Measurements from ENCODE around the gene MEIOB.
"Not testable (repeated sequence)": the region's sequence is repeated elsewhere in the genome, so short reads cannot be mapped to it uniquely, and the experiment has no call there.

The MEIOB gene, protein sequence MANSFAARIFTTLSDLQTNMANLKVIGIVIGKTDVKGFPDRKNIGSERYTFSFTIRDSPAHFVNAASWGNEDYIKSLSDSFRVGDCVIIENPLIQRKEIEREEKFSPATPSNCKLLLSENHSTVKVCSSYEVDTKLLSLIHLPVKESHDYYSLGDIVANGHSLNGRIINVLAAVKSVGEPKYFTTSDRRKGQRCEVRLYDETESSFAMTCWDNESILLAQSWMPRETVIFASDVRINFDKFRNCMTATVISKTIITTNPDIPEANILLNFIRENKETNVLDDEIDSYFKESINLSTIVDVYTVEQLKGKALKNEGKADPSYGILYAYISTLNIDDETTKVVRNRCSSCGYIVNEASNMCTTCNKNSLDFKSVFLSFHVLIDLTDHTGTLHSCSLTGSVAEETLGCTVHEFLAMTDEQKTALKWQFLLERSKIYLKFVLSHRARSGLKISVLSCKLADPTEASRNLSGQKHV

DNA sequence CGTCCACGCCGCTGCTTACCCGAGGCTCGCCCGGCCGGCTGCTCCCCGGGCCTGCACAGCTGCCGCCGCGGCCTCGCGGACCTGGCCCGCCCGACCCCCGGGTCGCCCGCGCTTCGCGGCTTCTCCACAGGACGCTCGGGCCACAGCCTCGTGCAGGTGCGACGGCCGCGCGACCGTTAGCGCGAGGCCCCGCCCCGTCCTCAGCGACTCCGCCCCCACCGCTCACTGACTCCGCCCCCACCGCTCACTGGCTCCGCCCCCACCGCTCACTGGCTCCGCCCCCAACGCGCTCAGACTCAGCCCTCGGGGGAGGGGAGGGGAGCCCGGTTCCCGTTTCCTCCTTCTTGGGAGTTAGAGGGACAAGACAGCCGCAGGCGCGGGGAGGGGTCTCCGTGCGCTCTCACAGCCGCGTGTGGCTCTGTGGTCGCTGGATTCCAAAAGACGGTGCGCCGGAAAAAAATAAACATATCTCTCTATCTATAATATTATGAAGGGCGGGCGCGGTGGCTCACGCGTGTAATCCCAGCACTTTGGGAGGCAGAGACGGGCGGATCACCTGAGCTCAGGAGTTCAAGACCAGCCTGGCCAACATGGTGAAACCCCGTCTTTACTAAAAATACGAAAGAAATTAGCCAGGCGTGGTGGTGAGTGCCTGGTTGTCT, at the start of gene MEIOB:
Gene MEIOB (minus strand): TSS at position 191 of the 662 bp plus-strand sequence. CDS start 3,989 bp downstream, outside the sequence.
- in situ Hi-C loops (cut with HindIII; ENCODE audit: low sequenced_read_pairs), result no loop called here

DNA sequence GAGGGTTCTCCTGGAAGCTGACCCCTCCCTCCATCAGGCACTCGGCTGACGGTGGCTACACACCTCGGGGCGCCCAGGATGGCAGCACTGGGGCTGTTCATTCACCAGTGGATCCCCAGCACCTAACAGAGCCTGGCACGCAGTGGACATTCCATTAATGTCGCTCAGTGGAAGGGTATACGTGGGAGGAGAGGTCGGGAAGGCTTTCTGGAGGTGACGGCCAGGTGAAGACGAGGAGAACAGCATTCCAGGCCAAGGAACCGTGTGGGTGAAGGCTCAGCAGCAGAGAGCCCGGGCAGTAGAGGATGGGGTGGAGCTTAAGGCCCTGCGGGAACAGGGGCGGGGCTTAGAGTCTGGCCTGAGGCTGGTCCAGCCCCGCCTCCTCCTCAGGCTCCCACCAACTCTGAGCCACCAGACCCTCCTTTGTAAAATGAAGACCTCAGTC, 48.8 kb upstream of the MEIOB start:
- in situ Hi-C loops (cut with HindIII; ENCODE audit: low sequenced_read_pairs), result no loop called here

DNA sequence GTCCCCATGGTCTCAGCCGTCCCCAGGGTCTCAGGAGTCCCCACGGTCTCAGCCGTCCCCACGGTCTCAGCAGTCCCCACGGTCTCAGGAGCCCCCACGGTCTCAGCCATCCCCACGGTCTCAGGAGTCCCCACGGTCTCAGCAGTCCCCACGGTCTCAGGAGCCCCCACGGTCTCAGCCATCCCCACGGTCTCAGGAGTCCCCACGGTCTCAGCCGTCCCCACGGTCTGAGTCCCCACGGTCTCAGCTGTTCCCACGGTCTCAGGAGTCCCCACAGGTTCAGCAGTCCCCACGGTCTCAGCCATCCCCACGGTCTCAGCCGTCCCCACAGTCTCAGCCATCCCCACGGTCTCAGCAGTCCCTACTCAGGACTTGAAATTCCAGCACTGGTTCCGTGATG, 48.2 kb upstream of the MEIOB start:
- in situ Hi-C loops (cut with HindIII; ENCODE audit: low sequenced_read_pairs), result not testable (repeated sequence)

DNA sequence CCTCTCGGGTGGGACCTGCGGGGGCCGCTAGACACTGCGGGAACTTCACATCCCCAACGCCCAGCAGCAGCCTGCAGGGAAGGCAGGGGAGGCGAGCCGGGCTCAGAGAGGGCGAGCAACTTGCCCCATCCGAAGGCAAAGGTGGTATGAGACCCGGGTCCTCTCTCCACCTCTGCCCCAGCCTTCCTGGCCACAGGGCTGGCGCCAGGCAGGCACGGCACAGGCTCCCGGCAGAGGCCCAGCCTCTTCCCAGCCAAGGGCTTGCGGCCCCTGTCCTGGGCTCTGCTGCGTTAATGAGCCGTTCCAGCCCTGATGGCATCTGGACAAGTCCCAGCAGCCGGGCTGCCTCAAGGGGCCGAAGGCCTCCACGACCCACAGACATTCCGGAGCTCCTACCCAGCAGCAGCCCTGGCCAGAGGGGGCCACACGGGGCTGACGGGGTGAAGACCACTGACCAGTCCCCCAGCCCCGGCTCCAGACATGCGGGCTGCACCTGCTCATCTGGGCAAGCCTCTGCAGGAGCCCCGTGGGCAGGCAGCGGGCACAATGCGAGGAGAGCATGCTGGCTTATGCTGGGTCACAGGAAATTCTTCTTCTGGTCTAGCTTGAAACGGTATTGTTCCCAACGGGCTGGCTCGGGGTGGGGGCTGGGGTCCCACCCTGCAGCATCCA, 47.5 kb upstream of the MEIOB start:
- in situ Hi-C loops (cut with HindIII; ENCODE audit: low sequenced_read_pairs), result no loop called here

DNA sequence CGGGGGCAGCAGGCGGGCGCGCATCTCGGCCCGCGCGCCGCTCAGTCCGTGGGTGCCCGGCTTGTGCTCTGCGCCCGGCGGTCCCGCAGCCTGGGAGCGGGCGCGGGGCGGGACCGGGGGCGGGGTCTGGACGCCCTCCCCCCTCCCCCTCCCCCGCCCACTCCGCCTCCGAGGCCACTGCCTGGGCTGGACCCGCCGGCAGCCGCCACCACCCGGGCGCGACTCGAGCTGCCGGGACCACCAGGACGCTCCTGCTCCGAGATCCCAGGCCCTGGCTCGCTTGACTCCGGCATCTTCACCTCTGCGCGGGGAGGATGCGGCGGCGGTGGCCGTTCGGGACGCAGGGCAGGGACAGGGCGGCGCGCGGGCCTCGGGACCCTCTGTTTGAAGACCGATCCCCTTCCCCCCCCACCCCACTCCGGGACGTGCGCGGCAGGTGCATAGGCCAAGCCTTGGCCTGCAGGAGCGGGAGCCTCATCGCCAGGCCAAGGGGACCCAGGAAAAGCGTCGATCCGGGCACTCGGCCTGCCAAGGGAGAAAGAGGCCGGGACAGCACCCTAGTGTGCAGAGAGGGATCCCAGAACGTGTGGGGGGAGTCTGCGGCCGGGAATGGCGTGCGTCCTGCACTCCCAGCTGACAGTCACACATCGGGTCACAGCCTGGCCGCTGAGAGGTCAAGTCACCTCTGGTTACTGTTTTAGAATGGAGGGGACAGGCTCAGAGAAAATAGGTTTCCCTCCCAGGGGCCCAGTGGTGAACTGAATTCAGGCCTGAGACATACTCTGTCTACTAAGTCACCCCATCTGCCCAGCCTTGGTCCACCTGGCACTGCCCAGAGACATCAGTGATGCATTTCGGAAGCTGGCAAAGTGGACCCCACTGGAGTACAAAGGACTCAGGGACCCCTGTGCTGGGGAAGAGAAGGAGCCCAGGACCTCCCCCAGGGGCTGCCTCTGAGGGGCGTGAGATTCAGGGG, 46.7 kb upstream of the MEIOB start, which contains the start of gene HS3ST6:
Gene HS3ST6 (minus strand): TSS at position 65 of the 976 bp plus-strand sequence. CDS start 92 bp downstream, outside the sequence.
- in situ Hi-C loops (cut with HindIII; ENCODE audit: low sequenced_read_pairs), result no loop called here

DNA sequence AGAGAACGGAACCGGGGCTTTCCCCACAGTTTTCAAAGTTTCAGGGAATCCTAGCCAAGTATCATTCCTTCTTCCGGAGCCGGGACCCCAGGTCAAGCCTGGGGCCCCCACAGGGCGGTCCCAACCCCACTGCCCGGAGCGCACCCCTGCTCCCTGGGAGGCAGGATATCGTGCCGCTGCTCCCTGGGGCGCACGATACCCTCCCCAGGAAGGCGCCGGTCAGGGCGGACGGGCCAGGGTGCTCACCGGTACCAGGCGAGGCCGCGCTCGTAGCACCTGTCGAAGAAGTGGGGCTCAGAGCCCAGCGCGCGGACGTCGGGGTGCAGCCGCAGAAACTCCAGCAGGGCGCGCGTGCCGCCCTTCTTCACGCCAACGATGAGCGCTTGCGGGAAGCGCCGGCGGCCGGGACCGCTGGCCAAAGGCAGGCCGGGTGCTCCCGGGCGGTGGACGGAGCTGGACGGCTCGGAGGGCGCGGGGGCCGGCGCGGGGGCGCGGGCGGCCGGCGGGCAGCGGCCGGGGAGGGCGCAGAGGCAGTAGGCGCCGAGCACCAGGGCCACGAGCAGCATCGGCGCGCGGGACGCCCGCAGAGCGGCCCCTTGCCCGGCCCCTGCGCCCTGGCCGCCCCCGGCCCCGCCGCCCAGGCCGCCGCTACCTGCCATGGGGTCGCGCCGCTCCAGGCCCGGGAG, 45.8 kb upstream of the MEIOB start:
- in situ Hi-C loops (cut with HindIII; ENCODE audit: low sequenced_read_pairs), result no loop called here

DNA sequence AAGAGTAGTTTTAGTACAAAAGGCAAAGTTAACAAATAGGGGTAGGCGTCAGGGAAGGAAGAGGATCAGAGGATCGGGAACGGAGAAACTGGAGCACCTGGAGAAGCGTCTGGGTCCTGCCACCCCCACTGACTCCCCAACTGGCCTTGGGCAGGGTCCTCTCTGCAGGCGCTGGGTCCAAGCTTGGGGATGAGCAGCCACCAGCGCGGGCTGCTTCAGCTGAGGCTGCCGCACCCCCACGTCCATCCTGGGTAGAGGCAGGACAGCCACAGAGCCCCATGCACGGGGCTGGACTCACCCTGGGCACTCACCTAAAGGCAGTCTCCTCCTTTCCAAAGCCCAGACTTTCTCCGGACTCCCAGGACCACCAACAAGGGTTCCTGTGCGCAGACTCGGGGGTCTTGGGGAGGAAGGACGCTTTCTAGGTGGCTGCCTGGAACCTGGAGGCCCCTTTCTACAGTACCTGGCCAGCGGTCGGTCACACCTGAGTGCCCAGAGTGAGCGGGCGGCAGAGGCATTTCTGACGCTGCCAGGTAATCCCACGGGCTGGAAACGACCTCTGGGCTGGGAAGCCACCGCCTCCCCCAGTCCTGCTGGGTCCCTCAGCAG, 45.2 kb upstream of the MEIOB start:
- in situ Hi-C loops (cut with HindIII; ENCODE audit: low sequenced_read_pairs), result no loop called here

DNA sequence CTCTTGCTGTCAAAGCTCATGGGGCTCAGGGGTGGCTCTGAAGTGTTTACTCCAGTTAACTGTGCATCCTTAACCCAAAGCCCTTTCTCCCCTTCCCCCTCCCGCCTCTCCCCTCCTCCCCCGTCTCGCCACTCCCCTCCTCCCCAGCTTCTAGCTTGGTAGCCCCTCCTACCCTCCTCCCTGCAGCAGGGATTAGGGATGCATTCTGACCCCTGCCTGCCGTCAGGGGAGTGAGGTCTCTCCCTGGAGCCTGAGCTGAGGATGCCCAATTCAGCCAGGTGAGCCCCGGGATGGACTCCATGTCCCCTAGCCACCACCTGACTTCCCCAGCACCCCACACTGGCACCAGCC, 44.7 kb upstream of the MEIOB start:
- in situ Hi-C loops (cut with HindIII; ENCODE audit: low sequenced_read_pairs), result no loop called here

DNA sequence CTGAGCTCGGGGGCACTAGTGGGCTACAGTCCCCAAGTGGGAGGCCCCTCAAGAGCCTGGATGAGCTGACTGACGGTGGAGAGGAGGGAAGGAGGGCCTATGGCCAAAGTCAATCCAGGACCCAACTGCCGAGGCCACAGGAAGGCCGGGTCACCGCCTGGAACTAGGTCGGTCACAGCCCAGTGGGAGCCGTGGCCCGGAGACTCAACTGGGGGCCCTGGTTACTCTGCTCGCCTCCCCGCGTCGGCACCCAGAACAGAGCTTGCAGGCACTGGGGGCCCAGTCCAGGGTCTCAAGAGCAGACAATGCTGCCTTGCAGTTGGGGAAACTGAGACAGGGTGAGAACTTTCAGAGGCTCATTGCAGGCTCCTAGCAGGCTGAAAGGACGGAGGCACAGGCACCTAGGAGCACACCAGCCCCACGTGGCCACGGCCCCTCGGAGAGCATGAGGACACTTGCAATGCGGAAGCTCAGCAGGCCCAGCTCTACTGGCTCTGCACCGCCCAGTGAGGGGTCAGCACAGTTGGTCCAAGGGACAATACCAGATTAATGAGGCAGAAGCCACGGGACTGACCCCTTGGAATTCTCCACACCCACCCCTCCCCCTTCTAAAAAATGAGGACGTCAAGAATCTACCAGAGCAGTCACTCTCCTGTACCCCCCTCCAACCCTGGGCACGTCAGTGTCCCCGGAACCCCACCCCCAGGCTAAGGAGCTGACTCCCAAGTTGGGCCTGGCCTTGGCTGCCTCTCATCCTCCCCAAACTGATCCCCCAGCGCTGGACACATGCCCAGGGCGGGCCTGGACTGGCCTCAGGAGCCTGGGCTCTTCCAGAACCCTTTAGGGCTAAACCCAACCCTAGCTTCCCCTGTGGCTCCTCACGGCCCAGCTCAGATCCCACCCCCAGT, 44.0 kb upstream of the MEIOB start:
- in situ Hi-C loops (cut with HindIII; ENCODE audit: low sequenced_read_pairs), result no loop called here

DNA sequence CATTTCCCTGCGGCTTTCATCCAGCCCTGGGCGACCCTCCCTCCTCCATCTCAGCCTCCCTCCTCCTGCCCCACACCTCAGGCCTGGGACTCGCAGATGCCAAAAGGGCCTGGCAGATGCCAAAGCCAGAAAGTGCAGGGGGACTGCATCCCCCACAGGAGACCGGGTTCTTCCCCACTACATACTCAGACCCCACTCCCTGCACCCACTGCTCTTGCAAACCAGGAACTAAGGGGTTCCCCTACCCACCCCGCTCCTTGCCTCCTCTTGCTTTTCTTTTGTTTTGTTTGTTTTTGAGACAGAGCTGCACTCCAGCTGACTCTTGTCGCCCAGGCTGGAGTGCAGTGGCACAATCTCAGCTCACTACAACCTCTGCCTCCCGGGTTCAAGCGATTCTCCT, 43.0 kb upstream of the MEIOB start:
- in situ Hi-C loops (cut with HindIII; ENCODE audit: low sequenced_read_pairs), result no loop called here

DNA sequence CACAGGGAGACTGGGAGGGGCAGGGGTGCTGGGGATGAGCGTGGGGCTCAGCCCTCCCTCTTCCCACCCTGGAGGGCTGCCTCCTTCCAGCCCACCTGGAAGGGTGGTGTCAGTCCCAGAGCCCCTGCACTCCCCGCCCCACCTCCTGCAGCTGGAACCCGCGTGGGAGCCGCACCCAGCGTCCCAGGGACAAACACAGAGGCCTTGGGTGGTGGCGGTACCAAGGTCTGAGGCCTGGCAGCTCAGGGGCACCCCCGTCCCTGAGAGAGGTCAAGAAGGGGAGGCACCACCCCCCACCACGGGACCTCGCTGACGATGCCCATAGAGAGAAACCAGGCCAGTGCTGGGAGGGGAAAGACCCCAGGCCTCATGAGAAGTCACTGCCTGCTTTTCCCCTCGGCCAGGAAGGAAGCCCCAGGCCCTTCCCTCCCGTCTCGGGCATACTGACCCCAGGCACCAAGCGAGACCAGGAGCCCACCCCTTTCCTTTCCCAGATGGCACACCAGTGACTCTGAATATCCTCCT, 42.2 kb upstream of the MEIOB start:
- in situ Hi-C loops (cut with HindIII; ENCODE audit: low sequenced_read_pairs), result no loop called here

DNA sequence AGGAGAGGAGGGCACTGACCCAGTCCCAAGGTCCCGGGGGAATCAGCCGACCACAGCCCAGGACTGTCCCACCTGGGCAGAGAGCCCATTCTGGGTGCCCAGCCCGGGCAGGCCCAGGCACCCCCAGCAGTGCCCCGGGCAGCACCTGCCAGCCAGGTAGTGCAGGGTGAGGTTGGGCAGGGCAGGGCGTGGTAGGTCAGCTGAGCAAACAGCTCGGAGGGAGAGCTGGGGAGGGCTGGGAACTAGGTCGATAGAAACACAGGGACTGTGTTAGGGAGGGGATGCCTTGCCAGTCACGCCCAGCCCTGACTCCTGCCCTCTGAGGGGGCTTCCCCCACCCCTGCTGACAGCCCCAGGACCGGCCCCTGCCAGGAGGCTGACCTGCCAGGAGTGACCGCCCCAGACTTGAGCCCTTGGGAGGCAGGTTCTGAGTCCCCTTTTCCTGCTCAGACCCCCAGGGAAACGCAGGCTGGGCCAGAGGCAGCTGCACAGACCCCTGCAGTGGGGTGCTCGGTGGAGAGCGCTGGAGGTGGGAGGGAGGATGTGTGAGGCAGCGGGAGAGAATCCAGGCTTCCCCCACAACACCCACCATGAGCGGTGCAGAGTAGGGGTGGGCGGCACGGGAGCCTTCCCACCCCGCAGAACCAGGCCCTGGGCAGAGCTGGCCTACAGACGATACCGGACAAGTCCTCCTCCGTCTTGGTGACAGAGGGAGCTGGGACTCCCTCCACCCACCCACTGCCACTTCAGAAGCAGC, 41.5 kb upstream of the MEIOB start:
- in situ Hi-C loops (cut with HindIII; ENCODE audit: low sequenced_read_pairs), result no loop called here

DNA sequence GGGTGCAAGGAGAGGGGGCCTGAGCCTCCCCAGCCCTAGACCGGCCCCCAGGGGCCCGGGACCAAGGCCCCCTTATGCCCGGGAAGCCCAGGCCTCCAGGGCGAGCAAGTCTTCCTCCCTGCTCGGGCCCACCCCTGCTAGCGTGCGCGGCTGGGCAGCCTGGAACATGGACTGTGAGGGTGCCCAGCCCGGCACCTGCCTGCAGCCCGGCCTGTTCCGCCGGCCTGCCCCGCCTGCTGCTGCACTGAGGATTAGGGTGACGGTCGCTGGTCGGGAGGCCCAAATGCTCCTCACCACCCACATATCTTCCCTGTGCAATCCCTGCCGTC, 40.2 kb upstream of the MEIOB start:
- in situ Hi-C loops (cut with HindIII; ENCODE audit: low sequenced_read_pairs), result no loop called here

DNA sequence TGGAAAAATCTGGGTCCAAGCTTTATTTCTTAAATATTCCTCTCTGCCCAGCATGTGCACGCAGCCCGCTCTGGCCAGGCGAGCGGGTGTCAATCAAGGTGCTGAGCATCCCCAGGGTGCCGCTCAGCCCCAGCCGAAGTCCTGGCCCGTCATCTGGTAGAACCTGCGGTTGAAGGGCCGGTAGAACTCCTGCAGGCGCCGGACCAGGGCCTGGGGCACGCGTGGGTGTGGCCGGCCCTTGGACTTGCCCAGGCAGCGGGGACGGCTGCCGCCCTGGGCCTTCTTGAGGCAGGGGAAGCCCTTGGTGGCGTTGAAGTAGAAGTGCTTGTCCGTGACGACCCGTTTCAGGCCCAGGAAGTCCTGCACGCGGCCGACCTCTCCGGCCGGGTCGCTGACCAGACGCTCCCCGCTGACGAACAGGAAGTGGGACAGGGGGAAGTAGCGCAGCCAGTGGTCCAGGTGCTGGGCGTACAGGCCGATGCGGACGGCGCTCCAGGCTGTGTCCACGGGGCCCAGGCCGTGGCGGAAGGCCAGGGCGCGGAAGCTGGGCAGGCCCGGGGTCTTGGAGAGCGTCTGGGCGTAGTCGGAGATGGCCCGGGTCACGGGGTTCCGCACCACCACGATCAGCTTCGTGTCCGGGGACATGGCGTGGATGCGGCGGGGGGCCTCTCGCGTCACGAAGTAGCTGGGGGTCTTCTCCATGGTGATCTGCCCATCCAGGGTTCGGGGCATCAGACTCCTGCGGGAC, 39.7 kb upstream of the MEIOB start:
- in situ Hi-C loops (cut with HindIII; ENCODE audit: low sequenced_read_pairs), result no loop called here

DNA sequence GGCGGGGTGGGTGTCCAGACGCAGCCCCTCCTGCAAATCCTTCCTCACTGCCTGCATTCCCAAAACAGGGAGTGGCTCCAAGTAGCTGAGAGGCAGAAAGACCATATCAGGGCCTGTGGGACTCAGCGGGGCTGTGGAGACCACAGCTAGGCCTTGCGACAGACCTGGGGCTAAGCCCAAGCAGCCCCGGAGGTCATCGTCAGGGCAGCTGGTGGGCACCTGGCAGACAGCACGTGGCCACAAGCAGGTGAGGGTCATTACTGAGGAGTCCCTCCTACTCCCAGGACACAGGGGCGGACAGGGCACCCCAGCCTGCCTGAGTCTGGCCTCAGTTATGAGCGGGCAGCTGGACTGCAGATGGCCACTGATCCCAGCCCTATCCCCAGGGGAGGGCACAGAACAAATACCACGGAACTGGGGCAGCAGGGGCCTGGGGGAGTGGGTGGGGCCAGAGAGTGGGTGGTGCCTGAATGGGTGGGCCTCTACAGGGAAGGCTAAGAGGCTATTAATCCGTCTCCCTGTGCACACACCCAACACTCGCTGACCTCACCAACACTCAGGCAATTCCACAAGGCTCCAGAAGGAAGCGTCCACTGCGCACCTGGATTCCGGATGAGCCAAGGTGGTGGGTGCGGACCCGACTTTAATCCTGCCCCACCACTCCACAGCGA, 37.7 kb upstream of the MEIOB start:
- in situ Hi-C loops (cut with HindIII; ENCODE audit: low sequenced_read_pairs), result no loop called here

DNA sequence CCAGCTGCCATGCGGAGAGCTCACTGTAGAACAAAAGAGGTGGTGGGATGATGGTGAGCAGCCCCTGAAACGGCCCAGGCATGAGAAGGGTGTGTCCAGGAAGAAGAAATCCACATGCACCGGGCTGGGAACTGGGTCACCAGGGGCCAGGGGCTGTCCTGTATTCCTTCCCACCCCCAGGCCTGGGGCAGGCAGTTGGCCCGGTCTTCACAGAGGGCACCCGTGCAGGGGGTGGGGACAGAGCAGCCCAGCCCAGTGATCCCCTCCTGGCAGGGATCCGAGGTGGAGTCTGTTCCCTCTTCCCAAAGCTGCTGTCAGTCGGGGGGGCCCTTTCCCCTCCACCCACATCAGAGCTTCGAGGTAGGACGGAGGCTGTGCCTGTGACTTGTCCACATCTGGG, 37.0 kb upstream of the MEIOB start:
- in situ Hi-C loops (cut with HindIII; ENCODE audit: low sequenced_read_pairs), result no loop called here
